Measurements from ENCODE around the gene PECR. TPM values are rescaled to one million over a fixed set of nuclear protein-coding genes. Genes with fewer than 3 reads are reported as not detected.

The PECR gene
- 27.5 and 33.9 TPM in 2 replicates for total RNA-seq

GRCh38 chr2:216081487-216082116 is at the start of gene PECR, which contains the start of gene TMEM169:
Gene PECR (minus strand): TSS chr2:216081809. CDS start chr2:216081741, 68 bp downstream.
Gene TMEM169 (plus strand): TSS chr2:216081919. CDS start chr2:216095964, 14,045 bp downstream.

GRCh38 chr2:216108967-216109921 is 27.6 kb upstream of the PECR start, which contains the start of gene XRCC5:
Gene XRCC5 (plus strand): TSS chr2:216109348. CDS start chr2:216109437, 89 bp downstream.

GRCh38 chr2:216013080-216013909 is 68.3 kb downstream of the PECR start, which contains the start of gene MREG:
Gene MREG (minus strand): TSS chr2:216013551. CDS start chr2:216013327, 224 bp downstream.

Other genes starting within 250 kb of the PECR start
- gene MREG, start 68.3 kb downstream of the PECR start, total RNA-seq, result 6.5 and 7.6 TPM in 2 replicates
- 0.29 and 0.50 TPM in 2 replicates for gene TMEM169, start 110 bp upstream of the PECR start, total RNA-seq
- gene XRCC5, start 27.5 kb upstream of the PECR start, total RNA-seq, result 205 and 329 TPM in 2 replicates